Stimulated activated CD8-positive, alpha-beta memory T cell treated with anti-CD3 and anti-CD28 coated beads, Interleukin-15, amount 100 ng/mL, for 4 hours (primary cell): ENCODE measurements around the gene LRRC8A.
"Not testable (repeated sequence)": the region's sequence is repeated elsewhere in the genome, so short reads cannot be mapped to it uniquely, and the experiment has no call there.

Source experiments
- DNase-seq, 2 donors: peaks; one replicate each; pipeline ENCODE4 v3.0.0-alpha.2; 2020; ENCODE audit warnings: low read depth in 2 of 2

The LRRC8A gene

GRCh38 chr9:128921881-128922763 lies 40.2 kb downstream of the LRRC8A start:
- no peak for DNase-seq

DNA sequence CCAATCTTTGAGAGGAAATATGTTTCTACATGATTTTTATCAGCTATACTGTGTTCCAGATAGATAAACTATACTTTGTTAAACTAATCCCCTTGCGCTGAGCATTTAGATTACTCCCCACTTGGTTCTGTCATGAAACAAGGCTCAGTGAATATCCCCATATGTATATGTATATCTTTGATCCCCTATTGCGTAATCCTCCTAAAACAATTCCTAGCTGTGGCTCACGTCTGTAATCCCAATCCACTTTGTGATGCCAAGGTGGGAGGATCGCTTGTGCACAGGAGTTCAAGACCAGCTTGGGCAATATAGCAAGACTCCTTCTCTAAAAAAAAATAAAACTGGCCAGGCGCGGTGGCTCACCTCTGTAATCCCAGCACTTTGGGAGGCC lies 41.6 kb downstream of the LRRC8A start:
- DNase-seq, result no peak

DNA sequence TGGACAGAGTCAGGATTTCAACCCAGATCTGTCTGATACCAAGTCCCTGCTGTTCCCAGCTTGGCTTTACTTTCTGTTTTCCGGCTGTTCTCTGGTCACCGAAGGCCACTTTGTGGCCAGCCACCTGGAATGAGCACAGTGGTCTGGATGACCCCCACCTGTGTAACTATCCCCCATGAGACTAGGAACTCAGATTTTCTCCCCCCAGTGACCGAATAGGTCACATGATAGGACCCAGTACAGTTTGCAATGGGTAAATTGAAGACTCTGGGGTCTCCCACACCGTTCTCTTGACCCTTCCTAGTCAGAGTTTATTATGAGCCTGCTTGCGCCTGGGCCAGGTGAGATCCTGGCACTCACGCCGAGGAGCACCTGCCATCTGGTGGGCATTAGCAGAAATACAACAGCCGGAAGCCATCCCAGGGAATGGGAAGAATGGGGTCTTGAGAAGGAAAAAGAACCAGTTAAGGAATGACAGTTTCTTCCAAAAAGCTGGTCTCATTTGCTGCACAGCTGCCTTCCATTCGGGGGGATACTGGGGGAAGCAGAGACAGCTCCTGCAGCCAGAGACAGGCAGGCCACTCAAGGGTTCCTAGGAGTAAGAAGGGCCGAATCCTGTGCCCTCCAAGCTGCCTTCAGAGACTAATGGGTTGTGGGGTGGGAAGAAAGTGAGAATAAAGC lies 45.9 kb downstream of the LRRC8A start:
- DNase-seq, result no peak

DNA sequence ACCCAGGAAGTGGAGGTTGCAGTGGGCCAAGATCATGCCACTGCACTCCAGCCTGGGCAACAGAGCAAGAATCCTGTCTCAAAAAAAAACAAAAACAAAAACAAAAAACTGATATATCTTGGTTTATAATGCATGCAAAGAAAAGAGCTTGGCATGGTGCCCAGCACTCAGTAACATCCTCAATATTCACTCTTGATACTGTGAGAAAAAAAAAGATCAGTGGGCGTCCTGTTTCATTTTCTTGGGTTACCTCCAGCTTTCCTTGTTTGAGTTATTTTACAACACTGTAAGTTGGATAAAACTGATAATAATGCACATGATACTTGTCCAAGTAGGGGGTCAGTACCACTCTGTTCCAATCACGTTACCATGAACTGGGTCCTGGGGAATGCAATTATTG lies 46.7 kb downstream of the LRRC8A start:
- no peak for DNase-seq

- no peak for DNase-seq
Measured at GRCh38 chr9:128929560-128929959, 47.6 kb downstream of the LRRC8A start.

DNA sequence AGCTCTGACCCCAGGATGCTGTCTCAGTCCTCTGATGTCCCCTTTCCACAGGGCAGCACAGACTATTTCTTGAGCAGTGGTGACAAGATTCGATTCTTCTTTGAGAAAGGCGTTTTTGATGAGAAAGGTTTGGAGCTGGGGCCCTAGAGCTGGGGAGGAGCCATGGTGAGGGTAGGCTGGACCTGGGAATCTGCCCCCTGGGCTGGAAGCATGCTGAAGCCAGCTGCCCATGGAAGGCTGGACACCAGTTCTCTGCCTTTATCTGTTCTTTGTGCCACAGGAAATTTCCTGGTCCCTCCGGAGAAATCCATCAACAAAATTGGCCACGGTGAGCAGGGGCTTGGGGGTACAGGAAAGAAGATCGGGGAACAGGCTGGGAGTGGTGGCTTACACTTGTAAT lies 51.8 kb downstream of the LRRC8A start:
- no peak for DNase-seq

GRCh38 chr9:128936171-128936865 lies 54.4 kb downstream of the LRRC8A start:
- DNase-seq, result no peak

GRCh38 chr9:128937310-128938165 lies 55.6 kb downstream of the LRRC8A start:
- no peak for DNase-seq

DNA sequence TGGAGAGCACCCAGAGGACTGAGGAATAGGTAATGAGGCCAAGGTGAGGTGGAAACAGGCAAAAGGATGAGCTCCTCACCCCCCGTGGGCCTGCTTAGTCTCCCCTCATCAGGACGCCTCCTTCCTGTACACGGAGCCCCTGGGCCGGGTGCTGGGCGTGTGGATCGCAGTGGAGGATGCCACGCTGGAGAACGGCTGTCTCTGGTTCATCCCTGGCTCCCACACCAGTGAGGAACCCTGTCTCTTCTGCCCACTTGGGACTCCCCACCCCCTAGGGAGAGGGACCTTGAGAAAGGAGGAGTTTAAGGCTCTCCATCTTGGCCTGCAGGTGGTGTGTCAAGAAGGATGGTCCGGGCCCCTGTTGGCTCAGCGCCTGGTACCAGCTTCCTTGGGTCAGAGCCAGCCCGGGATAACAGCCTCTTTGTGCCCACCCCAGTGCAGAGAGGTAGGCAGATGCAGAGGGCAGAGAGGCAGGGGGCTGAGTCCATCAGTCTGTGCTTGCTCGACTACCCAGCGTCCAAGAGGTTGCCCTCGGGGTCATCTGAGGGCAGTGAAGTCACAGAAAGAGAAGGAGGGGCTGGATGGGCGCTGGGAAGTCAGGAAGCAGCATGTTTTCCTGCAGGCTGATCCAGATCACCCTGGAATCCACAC lies 58.5 kb downstream of the LRRC8A start:
- DNase-seq, result no peak

- no peak for DNase-seq
Measured at GRCh38 chr9:128940946-128941755, 59.2 kb downstream of the LRRC8A start.

DNA sequence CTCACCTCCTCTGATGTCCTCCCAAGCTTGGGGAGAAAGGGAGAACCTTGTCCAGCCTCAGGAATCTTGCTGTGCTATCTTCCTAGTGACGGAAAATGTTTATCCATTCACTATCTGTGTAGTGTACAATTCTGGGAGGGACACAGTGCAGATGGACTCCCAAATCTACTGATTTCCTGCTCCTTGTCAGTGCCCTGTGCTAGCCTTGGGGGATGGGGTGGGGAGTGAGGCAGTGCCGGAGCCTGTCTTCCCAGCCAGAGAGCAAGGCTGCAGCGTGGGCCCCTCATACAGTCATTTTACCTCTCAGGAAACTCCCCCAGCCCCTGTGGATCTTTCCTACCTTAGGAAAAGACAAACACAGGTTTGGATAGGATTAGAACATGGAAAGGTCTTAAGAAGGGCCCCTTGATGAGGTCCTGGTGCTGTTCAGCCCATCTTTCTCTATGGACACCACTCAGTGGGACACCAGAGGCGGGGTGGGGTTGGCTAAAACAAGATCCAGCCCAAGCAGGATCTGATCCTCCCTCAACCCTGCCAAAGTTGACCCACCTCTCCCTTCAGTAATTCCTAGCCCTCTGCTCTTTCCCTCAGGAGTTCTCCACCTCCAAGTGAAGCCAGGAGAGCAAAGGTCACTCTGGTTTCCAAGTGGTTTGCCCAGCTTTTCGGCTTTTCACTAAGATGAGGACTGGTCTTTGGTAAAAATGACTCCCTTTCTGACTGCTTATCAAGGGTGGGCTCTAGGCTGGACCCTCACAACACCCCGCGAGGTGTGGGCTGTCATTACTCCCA lies 62.1 kb downstream of the LRRC8A start:
- DNase-seq, result no peak

DNA sequence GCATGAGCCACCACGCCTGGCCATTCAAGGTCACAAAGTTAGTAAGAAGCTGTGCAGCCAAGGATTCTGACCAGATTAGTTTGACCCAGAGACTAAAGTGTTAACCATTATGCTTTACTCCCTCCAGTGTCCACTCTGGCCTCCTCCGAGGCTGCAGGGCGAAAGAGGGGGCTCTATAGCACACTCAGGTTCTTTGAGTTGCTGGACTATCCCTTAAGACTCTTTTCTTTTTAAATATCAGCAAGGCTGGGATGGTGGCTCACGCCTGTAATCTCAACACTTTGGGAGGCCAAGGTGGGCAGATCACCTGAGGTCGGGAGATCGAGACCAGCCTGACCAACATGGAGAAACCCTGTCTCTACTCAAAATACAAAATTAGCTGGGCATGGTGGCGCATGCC lies 63.0 kb downstream of the LRRC8A start:
- DNase-seq, result not testable (repeated sequence)

DNA sequence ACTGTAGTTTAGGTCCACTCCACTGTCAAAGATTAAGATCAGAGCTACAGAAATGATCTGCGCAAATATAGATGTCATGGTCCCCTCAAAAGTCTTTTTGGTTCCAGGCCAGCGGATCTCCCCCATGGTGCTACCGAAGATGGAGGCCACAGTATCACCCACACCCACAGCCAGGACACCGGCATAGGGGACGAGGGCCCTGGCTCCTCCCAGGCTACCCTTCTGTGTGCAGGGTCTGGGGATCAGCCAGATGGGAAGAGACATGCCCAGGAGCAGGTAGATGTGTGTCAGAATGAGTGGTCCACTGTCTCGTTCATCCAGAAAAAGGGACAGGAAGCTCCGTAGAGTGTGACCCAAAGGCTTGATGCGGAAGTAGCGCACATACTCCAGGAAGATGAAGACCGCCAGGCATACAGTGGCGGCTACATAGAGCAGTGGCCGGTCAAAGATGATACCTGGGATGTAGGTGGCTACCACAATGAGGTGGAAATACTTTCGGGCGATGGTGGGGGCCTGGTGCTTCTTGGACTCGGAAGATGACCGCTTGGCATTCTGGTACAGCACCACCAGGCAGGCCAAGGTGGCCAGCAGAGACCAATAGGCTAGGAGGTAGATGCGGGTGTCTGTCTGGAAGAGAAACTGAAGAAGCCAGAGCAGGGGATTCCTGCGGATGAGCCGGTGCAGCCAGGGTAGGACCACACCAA lies 64.0 kb downstream of the LRRC8A start:
- no peak for DNase-seq

DNA sequence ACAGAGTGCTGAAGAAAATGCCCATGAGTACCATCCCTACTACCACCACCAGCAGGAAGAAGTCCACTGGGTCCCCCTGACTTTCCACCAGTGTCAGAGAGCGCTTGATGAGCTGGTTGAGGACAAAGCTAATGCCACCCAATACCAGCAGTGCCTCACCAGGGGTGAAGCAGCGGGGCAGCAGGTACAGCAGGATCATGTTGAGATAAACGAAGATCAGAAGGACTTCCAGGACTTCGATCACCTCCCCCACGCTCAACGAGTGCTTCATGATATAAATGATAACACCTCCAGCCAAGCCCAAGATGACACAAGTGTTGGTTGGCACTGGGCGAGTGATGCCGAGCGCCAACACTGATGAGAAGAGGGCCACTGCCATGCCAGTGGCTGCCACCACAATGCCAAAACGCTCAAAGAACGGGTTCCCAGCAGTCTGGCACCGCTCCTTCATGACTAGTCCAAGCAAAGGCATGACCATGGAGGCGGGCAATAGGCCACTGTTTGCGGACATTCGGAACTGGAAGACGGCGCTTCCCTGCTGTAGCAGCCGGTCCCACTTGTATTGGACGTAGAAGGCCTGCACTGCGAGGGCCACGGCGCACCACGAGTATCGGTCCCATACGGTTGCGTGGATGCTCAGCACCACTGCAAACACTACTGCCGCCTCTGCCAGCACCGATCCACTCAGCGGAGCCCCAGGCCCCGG lies 64.8 kb downstream of the LRRC8A start:
- no peak for DNase-seq

- DNase-seq, result no peak
Measured at GRCh38 chr9:128947277-128947526, 65.3 kb downstream of the LRRC8A start.

DNA sequence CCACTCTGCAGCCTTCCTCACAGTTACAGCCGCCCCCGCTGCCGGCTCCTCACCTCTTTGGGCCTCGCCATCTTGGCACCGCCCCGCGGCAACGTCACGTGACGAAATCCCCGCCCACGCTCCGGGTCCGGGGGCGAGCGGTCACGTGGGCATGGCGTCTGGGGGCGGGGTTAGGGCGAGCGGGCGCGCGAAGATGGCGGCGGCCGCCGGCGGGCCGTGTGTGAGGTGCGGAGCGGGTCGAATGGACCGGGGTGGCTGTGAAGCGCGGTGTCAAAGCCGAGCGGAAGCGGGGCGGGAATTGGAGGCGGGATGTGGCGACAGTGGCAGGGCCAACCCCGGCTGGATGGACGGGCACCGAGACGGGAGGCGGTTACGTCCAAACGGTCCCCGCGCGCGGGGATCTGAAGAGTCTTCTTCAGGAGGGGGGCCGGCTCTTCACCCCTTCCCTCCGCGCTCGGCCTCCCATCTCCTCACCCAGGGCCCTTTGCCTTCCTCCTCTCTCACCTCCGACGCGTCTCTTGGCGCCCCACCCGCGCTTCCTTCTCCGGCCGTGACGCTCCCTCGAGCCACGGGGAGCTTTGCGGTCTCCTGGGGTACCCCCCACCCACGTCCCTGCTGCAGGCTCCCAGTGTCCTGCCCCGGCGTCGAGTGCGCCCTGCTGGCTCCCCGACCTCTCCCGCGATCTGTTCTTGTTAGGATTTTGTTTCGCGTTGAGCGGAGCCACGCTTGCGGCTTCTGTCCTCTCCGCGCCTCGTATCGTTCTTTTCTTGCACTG lies 65.8 kb downstream of the LRRC8A start, which contains the start of the genes DOLK and NUP188:
TSS of gene DOLK (minus strand) at position 77 of the 775 bp plus-strand sequence. CDS start 300 bp downstream, outside the sequence.
TSS of gene NUP188 (plus strand) at position 173 of the 775 bp plus-strand sequence. CDS start at position 194, 21 bp downstream.
- DNase-seq, result peak; percentile 94 to 99

GRCh38 chr9:128961403-128961802 lies 79.5 kb downstream of the LRRC8A start:
- DNase-seq, result not testable (repeated sequence)
